SK-N-SH treated with all-trans-retinoic acid at 6 μM for 48 hours (cell line): ENCODE measurements around the gene EMID1.

Experiments
- ATAC-seq: fragments of 200-7000 bp; cut with Tn5 transposase; 3 replicates; pipeline ENCODE4 v1.9.1; 2020; ENCODE audit warnings: mild to moderate bottlenecking, moderate library complexity
- ARNTL ChIP-seq: fragments of 450-650 bp; formaldehyde crosslinking; IDR thresholded peaks from 2 replicates; pipeline ENCODE4 v1.5.0; 2020; ENCODE audit warnings: low read depth, mild to moderate bottlenecking, moderate library complexity, borderline replicate concordance
- BACH2 ChIP-seq: fragments of 250-450 bp; sonication (Bioruptor Pico); IDR thresholded peaks from 2 replicates; pipeline ENCODE4 v1.9.0; 2021; ENCODE audit warnings: mild to moderate bottlenecking, borderline replicate concordance
- CREB5 ChIP-seq: fragments of 250-450 bp; sonication (Bioruptor Pico); IDR thresholded peaks from 2 replicates; pipeline ENCODE4 v1.5.1; 2020; ENCODE audit warnings: low read depth, mild to moderate bottlenecking, moderate library complexity
- CSDC2 ChIP-seq: fragments of 250-450 bp; sonication (Bioruptor Pico); IDR thresholded peaks from 2 replicates; pipeline ENCODE4 v1.5.0; 2020; ENCODE audit warnings: mild to moderate bottlenecking, moderate library complexity
- CSRNP3 ChIP-seq: fragments of 250-450 bp; sonication (Bioruptor Pico); IDR thresholded peaks from 2 replicates; pipeline ENCODE4 v1.5.1; 2021; ENCODE audit warnings: mild to moderate bottlenecking, moderate library complexity
- GLIS3 ChIP-seq: fragments of 250-450 bp; sonication (Bioruptor Pico); IDR thresholded peaks from 2 replicates; pipeline ENCODE4 v1.5.0; 2020; ENCODE audit warnings: mild to moderate bottlenecking, moderate library complexity
- ISL1 ChIP-seq: fragments of 250-450 bp; sonication (Bioruptor Pico); IDR thresholded peaks from 2 replicates; pipeline ENCODE4 v2.1.2; 2022; ENCODE audit warnings: mild to moderate bottlenecking, moderate library complexity
- OSR1 ChIP-seq: fragments of 250-450 bp; sonication (Bioruptor Pico); IDR thresholded peaks from 2 replicates; pipeline ENCODE4 v1.8.0; 2022; ENCODE audit warnings: moderate library complexity, mild to moderate bottlenecking, inconsistent platforms
- PATZ1 ChIP-seq: fragments of 250-450 bp; sonication (Bioruptor Pico); IDR thresholded peaks from 2 replicates; pipeline ENCODE4 v1.8.0; 2020; ENCODE audit warnings: mild to moderate bottlenecking, moderate library complexity, borderline replicate concordance
- POU6F1 ChIP-seq: fragments of 250-450 bp; sonication (Bioruptor Pico); IDR thresholded peaks from 2 replicates; pipeline ENCODE4 v1.8.0; 2021; ENCODE audit warnings: low read depth, mild to moderate bottlenecking, moderate library complexity, borderline replicate concordance
- PPARA ChIP-seq: fragments of 250-450 bp; sonication (Bioruptor Pico); IDR thresholded peaks from 2 replicates; pipeline ENCODE4 v1.5.0; 2020; ENCODE audit warnings: mild to moderate bottlenecking, borderline replicate concordance
- RARB ChIP-seq: fragments of 250-450 bp; sonication (Bioruptor Pico); IDR thresholded peaks from 2 replicates; pipeline ENCODE4 v1.8.0; 2021; ENCODE audit warnings: mild to moderate bottlenecking, moderate library complexity
- SNAI2 ChIP-seq: fragments of 250-450 bp; sonication (Bioruptor Pico); IDR thresholded peaks from 2 replicates; pipeline ENCODE4 v1.5.0; 2020; ENCODE audit warnings: mild to moderate bottlenecking, moderate library complexity
- TCF4 ChIP-seq: fragments of 250-450 bp; sonication (Bioruptor Pico); IDR thresholded peaks from 2 replicates; pipeline ENCODE4 v1.8.0; 2021; ENCODE audit warnings: mild to moderate bottlenecking, moderate library complexity, borderline replicate concordance
- TOX ChIP-seq: fragments of 250-450 bp; sonication (Bioruptor Pico); IDR thresholded peaks from 2 replicates; pipeline ENCODE4 v1.8.0; 2021; ENCODE audit warnings: mild to moderate bottlenecking, moderate library complexity, borderline replicate concordance
- TSHZ2 ChIP-seq: fragments of 250-450 bp; sonication (Bioruptor Pico); IDR thresholded peaks from 2 replicates; pipeline ENCODE4 v1.5.0; 2020; ENCODE audit warnings: mild to moderate bottlenecking, moderate library complexity
- ZC3H10 ChIP-seq: fragments of 250-450 bp; sonication (Bioruptor Pico); IDR thresholded peaks from 2 replicates; pipeline ENCODE4 v1.5.1; 2021; ENCODE audit warnings: mild to moderate bottlenecking, moderate library complexity
- ZFP3 ChIP-seq: fragments of 250-450 bp; sonication (Bioruptor Pico); IDR thresholded peaks from 2 replicates; pipeline ENCODE4 v1.5.0; 2020; ENCODE audit warnings: mild to moderate bottlenecking, moderate library complexity
- ZFP30 ChIP-seq: fragments of 450-650 bp; formaldehyde crosslinking; IDR thresholded peaks from 2 replicates; pipeline ENCODE4 v1.5.0; 2022; ENCODE audit warnings: mild to moderate bottlenecking, moderate library complexity
- ZNF565 ChIP-seq: fragments of 450-650 bp; formaldehyde crosslinking; conservative IDR thresholded peaks from 2 replicates; pipeline ENCODE4 v1.5.0; 2020; ENCODE audit warnings: low read depth, mild to moderate bottlenecking, moderate library complexity
- ZNF8 ChIP-seq: fragments of 450-650 bp; formaldehyde crosslinking; IDR thresholded peaks from 2 replicates; pipeline ENCODE4 v1.5.0; 2020; ENCODE audit warnings: mild to moderate bottlenecking, moderate library complexity

The EMID1 gene

GRCh38 chr22:29224121-29224858 is 18.6 kb downstream of the EMID1 start:
- no peak for ATAC-seq
- no peak for TF ChIP-seq CREB5 (CRISPR knock-in tag)
- no peak for TF ChIP-seq ZFP30
- TF ChIP-seq RARB (CRISPR knock-in tag): no peak
- TF ChIP-seq TOX (CRISPR knock-in tag): no peak
- TF ChIP-seq ZC3H10: no peak
- TF ChIP-seq ISL1 (CRISPR knock-in tag): no peak
- no peak for TF ChIP-seq TSHZ2
- TF ChIP-seq OSR1: no peak
- no peak for TF ChIP-seq CSDC2 (CRISPR knock-in tag)
- no peak for TF ChIP-seq ARNTL (CRISPR knock-in tag)
- no peak for TF ChIP-seq POU6F1 (CRISPR knock-in tag)
- no peak for TF ChIP-seq ZNF8 (CRISPR knock-in tag)
- no peak for TF ChIP-seq PATZ1 (CRISPR knock-in tag)
- TF ChIP-seq SNAI2: no peak
- TF ChIP-seq TCF4 (CRISPR knock-in tag): no peak
- TF ChIP-seq ZFP3 (CRISPR knock-in tag): no peak
- no peak for TF ChIP-seq PPARA (CRISPR knock-in tag)
- no peak for TF ChIP-seq ZNF565 (CRISPR knock-in tag)
- TF ChIP-seq GLIS3: no peak
- TF ChIP-seq BACH2 (CRISPR knock-in tag): no peak

GRCh38 chr22:29224859-29225410 is 19.2 kb downstream of the EMID1 start:
- no peak for ATAC-seq
- no peak for TF ChIP-seq POU6F1 (CRISPR knock-in tag)
- TF ChIP-seq CREB5 (CRISPR knock-in tag): no peak
- no peak for TF ChIP-seq ZNF8 (CRISPR knock-in tag)
- no peak for TF ChIP-seq ZFP30
- TF ChIP-seq CSDC2 (CRISPR knock-in tag): no peak
- no peak for TF ChIP-seq ARNTL (CRISPR knock-in tag)
- no peak for TF ChIP-seq CSRNP3
- TF ChIP-seq ZC3H10: no peak
- no peak for TF ChIP-seq ISL1 (CRISPR knock-in tag)
- TF ChIP-seq ZNF565 (CRISPR knock-in tag): no peak
- no peak for TF ChIP-seq GLIS3
- TF ChIP-seq RARB (CRISPR knock-in tag): no peak
- no peak for TF ChIP-seq TOX (CRISPR knock-in tag)
- TF ChIP-seq TSHZ2: no peak
- TF ChIP-seq PPARA (CRISPR knock-in tag): no peak
- no peak for TF ChIP-seq OSR1
- TF ChIP-seq TCF4 (CRISPR knock-in tag): no peak
